BJ (cell line): ENCODE data around the gene MYO3B. TPM values are rescaled to one million over a fixed set of nuclear protein-coding genes. Genes with fewer than 3 reads are reported as not detected.
"Not testable (repeated sequence)": the region's sequence is repeated elsewhere in the genome, so short reads cannot be mapped to it uniquely, and the experiment has no call there.

Experiments
- CTCF ChIA-PET: fragments of 350-600 bp; formaldehyde crosslinking; extraction: SDS; loops from one replicate; lab custom pipeline; 2021; ENCODE audit warnings: antibody characterized with exemption, inconsistent platforms; lab: Yijun Ruan, JAX
- POLR2A ChIA-PET: fragments of 300-600 bp; sonication (Branson Sonifier 250); formaldehyde crosslinking; extraction: SDS; loops from one replicate; lab custom pipeline; 2021; ENCODE audit warnings: antibody characterized with exemption; lab: Charles Lee
- DNase-seq: peaks from one replicate; pipeline ENCODE4 v3.0.0-alpha.2; 2011; ENCODE audit warnings: low read depth
- H3K27me3 ChIP-seq: 2 replicates; pipeline ENCODE4 v1.6.0; 2011; ENCODE audit warnings: low read length; ENCODE audit not compliant: control insufficient read depth, insufficient read depth
- H3K36me3 ChIP-seq: 2 replicates; pipeline ENCODE4 v1.5.1; 2011; ENCODE audit warnings: low read length; ENCODE audit not compliant: control insufficient read depth, insufficient read depth
- H3K4me3 ChIP-seq: 2 replicates; pipeline ENCODE4 v1.5.1; 2011; ENCODE audit warnings: low read depth, mild to moderate bottlenecking, control low read depth, low read length
- polyA plus RNA-seq: library from polyadenylated mRNA; depleted of rRNA; stranded (reverse); fragments of >200 nt; gene quantifications from 2 replicates; pipeline ENCODE4 v1.2.3, GENCODE V29; 2011
- TF ChIP-seq, protein P1 (sequence below): IDR thresholded peaks from 2 replicates; pipeline ENCODE4 v1.5.1; 2011; ENCODE audit warnings: low read depth, mild to moderate bottlenecking, control low read depth, inconsistent platforms, low read length, moderate library complexity; ENCODE audit not compliant: insufficient read depth

MYO3B gene
- polyA plus RNA-seq, 1 experiment, result not detected

DNA sequence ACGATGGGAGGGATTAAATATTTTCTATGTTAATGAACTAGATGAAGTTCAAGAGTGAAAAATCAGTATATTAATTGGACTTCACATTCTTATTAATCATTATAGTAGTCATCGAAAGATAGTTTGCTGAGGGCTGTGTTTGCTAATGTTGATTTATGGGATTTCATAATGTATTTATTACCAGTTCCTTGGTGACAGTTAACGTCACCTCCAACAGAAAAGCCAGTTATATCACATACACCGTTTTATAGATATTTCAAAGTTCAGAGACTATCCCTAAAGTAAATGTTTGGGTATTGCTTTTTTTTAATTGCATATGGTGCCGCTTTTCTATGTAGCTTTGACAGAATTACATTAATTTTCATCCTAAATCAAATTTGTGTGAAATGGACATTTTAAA, 487.8 kb downstream of the MYO3B start:
- DNase-seq, result no peak
- POLR2A ChIA-PET, result no interaction called here
- no peaks in the 10 kb centered on the region for H3K36me3 ChIP-seq
- H3K27me3 ChIP-seq, result no peaks in the 10 kb centered on the region
- no peak overlapping the region for H3K4me3 ChIP-seq
- CTCF ChIA-PET, result no interaction called here
- TF ChIP-seq, protein P1, sequence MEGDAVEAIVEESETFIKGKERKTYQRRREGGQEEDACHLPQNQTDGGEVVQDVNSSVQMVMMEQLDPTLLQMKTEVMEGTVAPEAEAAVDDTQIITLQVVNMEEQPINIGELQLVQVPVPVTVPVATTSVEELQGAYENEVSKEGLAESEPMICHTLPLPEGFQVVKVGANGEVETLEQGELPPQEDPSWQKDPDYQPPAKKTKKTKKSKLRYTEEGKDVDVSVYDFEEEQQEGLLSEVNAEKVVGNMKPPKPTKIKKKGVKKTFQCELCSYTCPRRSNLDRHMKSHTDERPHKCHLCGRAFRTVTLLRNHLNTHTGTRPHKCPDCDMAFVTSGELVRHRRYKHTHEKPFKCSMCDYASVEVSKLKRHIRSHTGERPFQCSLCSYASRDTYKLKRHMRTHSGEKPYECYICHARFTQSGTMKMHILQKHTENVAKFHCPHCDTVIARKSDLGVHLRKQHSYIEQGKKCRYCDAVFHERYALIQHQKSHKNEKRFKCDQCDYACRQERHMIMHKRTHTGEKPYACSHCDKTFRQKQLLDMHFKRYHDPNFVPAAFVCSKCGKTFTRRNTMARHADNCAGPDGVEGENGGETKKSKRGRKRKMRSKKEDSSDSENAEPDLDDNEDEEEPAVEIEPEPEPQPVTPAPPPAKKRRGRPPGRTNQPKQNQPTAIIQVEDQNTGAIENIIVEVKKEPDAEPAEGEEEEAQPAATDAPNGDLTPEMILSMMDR, result no peak

DNA sequence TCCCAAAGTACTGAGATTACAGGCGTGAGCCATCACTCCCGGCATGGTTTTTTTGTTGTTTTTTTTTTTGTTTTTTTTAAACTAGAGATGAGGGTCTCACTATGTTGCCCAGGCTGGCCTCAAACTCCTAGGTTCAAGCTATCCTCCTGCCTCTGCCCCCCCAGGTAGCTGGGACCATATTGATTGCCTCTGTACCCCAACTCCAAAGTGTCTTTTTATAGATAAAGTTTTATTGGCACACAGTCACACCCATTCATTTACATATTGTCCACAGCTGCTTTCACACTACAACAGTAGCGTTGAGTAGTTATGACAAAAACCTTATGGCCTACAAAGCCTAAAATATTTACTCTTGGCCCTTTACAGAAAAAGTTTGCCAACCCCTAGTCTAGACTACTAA, 492.0 kb downstream of the MYO3B start:
- TF ChIP-seq, protein P1, result no peak
- ChIA-PET CTCF (no interaction called here), POLR2A (no interaction called here)
- Histone ChIP-seq H3K36me3 (no peaks in the 10 kb centered on the region), H3K4me3 (no peak overlapping the region), H3K27me3 (no peaks in the 10 kb centered on the region)
- DNase-seq, result no peak

- POLR2A ChIA-PET, result no interaction called here
- Histone ChIP-seq H3K27me3 (no peaks in the 10 kb centered on the region), H3K4me3 (no peak overlapping the region), H3K36me3 (no peaks in the 10 kb centered on the region)
- CTCF ChIA-PET, result no interaction called here
- TF ChIP-seq, protein P1, result no peak
- DNase-seq, result no peak
Measured at GRCh38 chr2:170670651-170671050, 492.7 kb downstream of the MYO3B start.

DNA sequence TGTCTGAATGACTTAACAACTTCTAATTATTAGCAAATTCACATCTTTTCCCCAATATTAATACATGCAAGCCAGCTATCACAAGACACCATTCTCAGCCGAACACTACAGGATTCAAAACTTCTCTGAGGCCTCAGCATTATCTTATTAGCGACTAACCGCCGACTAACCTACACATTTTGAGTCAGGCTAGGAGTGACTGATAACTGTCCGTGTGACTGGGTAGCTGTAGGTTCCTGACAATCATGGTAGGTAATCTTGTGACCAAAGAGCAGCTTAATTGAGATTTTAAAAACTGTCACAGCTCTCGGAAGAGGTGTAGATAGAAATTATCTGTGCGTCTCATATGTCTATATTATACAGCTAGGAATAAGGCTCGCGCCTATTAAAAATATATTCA, 493.1 kb downstream of the MYO3B start:
- ChIA-PET POLR2A (no interaction called here), CTCF (no interaction called here)
- Histone ChIP-seq H3K4me3 (no peak overlapping the region), H3K36me3 (no peaks in the 10 kb centered on the region), H3K27me3 (no peaks in the 10 kb centered on the region)
- TF ChIP-seq, protein P1, result no peak
- no peak for DNase-seq

DNA sequence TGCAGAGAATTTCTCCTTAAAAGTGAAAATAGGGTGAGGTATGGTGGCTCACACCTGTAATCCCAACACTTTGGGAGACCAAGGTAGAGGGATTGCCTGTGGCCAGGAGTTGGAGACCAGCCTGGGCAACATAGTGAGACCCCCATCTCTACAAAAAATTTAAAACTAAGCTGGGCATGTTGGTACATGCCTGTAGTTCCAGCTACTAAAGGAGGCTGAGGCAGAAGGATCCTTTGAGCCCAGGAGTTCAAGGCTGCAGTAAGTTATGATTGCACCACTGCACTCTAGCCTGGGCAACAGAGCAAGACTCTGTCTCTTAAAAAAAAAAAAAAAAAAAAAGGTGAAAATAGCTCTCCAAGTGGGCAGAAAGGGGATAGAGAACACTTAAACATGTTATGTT, 496.3 kb downstream of the MYO3B start:
- POLR2A ChIA-PET, H3K27me3 ChIP-seq, H3K4me3 ChIP-seq, DNase-seq, H3K36me3 ChIP-seq, CTCF ChIA-PET: not testable (repeated sequence)

- POLR2A ChIA-PET, result no interaction called here
- H3K4me3 ChIP-seq, result no peak overlapping the region
- no peaks in the 10 kb centered on the region for H3K36me3 ChIP-seq
- CTCF ChIA-PET, result no interaction called here
- TF ChIP-seq, protein P1, result no peak
- no peaks in the 10 kb centered on the region for H3K27me3 ChIP-seq
- no peak for DNase-seq
Measured at GRCh38 chr2:170675701-170676100, 497.8 kb downstream of the MYO3B start.
